ENCODE measurements around the gene SNAP25. TPM values are rescaled to one million over a fixed set of nuclear protein-coding genes. Genes with fewer than 3 reads are reported as not detected.

Gene SNAP25
- total RNA-seq, 1 donor from 2014 or later: 92.5 TPM

DNA sequence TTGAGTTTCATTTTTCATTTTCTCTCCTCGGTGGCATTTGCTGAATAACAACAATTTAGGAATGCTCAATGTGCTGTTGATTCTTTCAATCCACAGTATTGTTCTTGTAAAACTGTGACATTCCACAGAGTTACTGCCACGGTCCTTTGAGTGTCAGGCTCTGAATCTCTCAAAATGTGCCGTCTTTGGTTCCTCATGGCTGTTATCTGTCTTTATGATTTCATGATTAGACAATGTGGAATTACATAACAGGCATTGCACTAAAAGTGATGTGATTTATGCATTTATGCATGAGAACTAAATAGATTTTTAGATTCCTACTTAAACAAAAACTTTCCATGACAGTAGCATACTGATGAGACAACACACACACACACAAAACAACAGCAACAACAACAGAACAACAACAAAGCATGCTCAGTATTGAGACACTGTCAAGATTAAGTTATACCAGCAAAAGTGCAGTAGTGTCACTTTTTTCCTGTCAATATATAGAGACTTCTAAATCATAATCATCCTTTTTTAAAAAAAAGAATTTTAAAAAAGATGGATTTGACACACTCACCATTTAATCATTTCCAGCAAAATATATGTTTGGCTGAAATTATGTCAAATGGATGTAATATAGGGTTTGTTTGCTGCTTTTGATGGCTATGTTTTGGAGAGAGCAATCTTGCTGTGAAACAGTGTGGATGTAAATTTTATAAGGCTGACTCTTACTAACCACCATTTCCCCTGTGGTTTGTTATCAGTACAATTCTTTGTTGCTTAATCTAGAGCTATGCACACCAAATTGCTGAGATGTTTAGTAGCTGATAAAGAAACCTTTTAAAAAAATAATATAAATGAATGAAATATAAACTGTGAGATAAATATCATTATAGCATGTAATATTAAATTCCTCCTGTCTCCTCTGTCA, 88.1 kb downstream of the SNAP25 start:
- no peak for DNase-seq

DNA sequence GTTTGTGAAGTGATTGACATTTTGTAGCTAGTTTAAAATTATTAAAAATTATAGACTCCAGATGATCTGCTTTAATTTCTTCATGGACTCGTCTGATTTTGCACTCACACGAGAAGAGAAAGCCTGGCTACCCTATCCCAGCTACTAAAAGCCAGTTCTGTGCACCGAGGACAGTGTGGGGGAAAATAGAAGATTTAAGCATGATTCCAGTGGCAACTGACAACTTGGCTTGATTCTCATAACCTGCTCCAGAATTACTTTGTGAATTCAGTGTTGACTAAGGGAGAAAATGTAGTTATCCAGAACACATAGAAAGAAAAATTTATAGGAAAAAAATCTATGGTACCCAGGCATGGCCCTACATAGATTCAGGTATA, 88.7 kb downstream of the SNAP25 start:
- no peak for DNase-seq

DNA sequence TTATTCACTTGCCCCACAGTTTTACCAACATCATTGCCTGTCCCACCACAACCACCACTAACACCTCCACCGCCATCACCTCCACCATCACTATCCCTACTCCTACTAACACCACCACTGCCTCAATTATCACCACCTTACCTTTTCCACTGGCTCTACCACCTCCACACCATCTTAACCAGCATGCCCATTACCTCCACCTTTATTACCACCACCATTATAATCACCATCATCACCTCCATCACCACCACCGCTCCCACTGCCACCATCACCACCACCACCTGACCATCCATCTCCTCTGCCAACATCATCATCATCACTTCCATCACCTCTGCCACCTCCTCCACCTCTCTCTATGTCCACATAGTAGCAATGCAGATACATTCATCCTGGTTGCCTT, 90.0 kb downstream of the SNAP25 start:
- no peak for DNase-seq

DNA sequence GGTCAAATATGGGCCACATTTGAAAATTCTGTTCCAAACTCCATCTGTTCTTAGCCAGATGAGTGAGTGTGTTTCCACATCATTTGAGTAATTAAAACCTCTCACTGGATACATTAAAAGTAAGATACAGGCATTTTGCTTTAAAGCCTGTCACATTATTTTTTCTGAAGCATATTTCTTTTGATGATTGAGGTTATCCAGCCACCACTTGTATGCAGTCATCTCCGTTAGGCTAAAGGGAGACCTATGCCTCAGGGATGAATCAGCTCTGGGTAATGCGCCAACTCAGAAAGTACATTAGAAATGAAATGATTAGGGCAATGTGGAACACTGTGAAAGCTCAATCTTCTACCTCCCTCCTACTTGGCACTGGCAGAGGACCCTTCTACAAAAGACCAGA, 90.7 kb downstream of the SNAP25 start:
- no peak for DNase-seq

DNA sequence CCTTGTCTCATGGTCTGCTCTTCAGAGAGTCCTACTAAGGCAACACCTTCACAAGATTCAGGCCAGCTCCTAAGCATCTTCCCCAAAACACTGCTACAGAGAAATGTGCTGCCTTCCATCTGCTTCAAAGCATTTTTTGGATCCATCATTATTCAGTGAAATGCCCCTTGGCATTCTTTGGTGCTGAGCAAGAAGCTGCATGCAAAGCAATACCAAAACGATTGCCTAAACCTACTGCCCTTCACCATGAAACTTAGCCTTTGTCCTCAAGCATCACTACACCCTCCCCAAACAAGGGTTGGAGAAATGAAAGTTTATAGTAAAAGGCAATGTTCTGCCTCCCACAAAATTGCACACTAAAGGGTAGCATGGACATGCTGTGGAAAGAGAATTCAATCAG, 93.5 kb downstream of the SNAP25 start:
- DNase-seq: no peak

DNA sequence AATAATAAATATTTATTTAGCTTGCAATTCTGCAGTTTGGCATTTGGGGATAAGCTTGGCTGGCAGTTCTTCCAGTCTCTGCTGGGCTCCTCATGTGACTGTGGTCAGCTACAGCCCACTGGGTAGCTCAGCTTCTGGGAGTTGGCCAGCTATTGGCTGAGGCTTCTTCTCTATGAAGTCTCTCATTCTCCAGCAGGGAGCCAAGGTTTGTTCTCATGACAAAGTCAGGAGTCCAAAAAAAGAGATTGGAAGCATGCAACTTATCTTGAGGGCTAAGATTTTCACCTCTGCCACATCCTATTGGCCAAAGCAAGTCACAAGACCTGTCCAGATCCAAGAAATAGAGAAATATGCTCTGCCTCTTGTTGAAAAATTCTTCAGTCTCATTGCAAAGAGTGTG, 94.6 kb downstream of the SNAP25 start:
- no peak for DNase-seq

DNA sequence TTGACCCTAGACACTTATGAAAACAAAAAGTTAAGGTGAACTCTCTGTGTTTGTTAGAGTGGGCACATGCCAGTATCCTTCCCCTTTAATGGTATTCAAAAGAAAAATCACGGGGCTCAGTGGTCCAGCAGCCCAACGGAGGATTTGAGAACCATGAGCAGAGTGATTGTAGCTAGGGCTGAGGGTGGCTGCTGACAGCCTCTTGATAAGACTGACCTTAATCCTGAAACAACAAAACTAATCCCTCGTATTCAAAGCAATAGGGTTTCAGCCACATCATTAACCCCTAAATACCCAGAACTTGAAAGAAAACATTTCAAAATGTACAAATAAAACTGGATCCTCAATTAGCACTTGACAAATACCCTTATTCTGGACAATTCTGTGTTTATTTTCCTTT, 95.1 kb downstream of the SNAP25 start:
- DNase-seq: no peak

DNA sequence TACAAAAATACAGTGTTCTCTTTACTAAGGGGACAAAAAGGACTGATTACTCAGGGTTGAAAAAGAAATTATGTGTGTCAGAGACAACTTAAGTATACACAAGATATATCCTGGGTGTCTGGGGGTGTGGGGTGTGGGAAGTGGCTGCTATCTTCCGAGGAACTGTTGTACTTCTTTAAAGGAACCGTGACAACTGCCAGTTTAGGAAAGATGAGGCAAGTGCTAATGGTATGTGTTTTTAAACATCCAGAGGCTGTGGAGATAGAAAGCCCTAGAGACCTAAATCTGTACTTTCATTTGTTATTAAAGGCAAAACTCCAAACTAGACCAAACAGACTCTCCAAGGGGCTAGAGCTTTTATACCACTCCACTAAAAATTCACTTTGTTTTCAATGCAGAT, 95.6 kb downstream of the SNAP25 start:
- peak; percentile 37 for DNase-seq

DNA sequence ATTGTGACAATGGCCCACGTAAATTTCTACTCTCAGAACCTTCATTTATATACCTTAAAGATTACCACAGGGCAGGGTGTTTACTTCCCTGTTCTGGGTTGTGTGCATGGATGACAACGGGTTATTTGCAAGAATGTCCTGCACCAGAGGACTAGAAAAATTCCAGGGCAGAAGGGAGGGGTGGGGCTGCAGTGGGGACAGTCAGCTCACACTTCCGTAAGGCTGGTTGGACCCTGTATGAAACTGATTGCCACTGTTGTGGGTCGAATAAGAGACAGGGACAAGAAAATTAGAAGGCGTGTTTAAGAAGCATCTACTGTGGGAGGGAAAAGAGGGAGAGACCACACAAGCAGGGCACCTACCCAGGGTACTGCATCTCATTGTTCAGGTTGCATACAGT, 96.5 kb downstream of the SNAP25 start:
- DNase-seq: no peak

DNA sequence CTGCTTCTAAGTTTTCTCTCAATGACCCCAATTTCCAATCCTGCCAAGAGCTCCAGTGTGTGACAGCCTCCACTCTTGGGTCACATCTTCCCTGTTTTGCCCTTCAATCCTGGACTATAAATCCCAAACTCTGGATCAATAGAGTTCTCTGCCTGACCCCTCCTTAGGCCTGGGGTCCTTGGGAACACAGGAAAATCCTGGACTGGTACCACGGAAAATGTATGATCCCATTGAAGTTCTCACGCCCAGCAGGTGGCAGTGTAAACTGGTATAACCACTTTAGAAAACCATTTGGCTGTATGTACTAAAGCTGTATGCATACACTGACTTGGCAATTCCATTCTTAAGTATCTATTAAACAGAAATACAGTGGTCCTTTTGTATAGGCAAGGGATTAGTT, 98.0 kb downstream of the SNAP25 start:
- DNase-seq: no peak

DNA sequence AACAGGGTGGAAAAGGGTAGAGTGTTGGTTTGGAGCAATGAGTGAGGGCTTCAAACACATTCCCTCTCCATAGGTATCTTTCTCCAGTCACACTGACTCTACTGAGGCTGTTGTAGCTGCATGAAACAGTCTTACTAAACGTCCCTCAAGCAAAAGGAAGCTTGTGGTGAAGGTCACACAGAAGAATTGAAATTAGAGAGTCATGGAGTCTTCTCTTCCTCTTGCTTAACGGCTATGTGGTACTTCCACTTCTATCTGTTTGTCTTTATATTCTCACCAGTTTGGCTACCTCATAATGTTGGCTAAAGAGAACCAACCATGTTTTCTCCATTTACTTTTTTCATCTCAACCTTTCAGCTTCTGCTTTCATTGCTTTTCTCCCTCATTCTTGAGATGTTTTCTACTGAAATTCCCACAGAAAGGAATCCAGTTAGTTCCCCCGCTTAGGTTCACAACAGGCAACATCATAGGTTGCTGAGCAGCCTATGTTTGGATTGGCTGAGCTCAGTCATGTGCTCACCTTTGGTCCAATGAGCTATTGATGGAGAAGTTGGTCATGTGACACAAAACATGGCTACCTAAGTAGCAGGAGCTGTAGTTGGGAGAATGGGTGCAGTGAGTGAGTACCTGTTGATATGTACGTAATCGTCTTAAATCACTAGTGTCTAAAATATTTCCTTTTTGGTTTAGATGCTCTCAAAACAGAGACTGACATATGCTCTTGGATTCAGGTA, 99.8 kb downstream of the SNAP25 start:
- no peak for DNase-seq

DNA sequence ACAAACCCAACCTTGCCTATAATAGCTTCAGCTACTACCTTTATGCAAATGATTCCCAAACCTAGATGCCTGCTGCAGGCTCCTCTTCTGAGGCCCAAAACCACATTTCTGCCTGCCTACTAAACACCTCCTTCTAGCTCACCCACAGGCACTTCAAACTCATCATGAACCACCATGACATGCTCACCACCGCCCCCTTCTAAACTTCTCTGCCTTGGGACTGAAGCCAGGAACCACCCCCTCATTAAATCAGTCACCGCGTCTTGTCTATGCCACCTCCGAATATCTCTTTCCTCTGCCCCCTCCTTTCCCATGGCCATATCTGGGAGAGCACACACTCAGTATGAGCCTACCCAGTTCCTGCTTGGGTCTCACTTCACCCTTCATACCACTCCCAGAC, 101.2 kb downstream of the SNAP25 start:
- DNase-seq: peak; percentile 43

DNA sequence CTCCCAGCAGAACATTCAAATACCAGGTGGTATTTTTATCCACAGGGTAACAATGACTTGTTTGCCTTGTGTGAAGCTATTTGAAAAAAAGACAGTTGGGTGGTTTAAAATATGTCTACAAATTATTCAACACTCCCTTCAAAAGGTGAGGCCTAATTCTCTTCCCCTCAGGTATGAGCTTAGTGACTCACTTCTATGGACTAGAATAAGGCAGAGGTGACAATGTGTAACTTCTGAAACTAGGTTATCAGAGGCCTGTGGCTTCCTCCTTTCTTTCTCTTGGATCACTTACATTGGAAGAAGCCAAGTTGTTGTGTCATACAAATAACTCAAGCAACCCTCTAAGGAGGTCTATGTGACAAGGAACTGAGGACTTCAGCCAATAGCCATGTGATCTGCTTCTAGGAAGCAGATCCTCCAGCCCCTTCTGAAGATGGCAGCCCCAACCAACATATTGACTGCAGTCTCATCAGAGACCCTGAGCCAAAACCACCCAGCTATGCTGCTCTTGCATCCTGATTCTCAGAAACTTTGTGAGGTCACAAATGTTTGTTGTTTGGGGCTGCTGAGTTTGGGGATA, 102.6 kb downstream of the SNAP25 start:
- no peak for DNase-seq

DNA sequence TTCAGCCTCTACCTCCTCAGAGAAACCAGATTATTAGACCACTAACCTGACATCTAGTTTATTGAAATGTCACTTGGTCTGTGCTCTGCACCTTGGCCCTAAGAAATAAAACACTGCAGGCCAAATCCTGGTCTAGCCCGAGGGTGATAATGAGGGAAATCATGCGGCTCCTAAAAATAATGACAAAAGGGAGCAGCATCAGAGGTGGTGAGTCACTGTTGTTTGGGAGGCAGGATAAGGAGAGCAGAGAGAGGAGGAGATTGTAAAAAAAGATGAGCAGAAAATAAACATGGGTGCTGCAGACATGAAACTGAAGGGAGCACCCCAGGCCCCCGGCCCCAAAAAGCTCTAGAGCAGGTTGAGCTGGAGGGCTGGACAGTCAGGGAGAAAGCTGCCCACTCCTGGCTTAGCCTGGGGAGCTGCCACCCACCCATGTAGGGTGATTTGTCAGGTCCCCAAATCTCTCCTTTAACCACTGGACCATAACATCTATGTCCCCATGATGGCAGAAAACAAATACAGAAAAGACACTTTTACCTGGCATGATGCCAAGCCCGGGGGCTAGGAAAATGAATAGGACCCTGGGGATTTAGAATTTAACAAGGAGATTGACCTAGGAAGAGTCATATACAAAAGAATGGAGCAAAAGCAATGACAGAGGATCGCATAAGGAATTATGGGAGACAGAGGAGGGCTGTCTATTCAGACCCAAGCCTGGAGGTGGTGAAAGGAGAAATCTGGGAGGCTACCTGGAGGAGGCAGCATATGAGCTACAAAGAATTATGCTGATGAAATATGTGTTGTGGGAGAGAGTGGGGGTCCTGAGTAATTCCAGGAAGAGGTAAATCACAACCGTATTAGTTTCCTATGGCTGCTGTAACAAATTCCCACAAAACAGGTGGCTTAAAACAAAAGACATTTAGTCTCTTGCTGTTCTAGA, 103.7 kb downstream of the SNAP25 start:
- no peak for DNase-seq

DNA sequence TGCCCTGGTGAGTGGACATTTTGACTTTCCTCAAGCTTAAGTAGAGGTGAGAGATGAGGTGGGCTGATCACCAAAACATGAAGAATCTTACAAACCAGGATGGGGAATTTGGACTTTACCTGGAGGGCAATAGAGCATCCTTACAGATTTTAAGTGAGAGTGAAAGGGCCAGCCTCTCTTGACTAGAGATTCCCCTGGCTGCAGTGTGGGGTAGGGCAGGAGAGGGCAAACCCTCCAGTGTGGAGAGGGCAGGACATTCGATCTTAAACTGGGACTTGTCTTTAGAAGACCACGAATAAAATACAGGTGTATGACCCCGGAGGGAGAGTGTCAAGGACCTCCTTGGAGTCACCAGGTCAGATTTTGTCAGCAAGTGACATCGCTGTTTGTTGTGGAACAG, 105.1 kb downstream of the SNAP25 start:
- no peak for DNase-seq

DNA sequence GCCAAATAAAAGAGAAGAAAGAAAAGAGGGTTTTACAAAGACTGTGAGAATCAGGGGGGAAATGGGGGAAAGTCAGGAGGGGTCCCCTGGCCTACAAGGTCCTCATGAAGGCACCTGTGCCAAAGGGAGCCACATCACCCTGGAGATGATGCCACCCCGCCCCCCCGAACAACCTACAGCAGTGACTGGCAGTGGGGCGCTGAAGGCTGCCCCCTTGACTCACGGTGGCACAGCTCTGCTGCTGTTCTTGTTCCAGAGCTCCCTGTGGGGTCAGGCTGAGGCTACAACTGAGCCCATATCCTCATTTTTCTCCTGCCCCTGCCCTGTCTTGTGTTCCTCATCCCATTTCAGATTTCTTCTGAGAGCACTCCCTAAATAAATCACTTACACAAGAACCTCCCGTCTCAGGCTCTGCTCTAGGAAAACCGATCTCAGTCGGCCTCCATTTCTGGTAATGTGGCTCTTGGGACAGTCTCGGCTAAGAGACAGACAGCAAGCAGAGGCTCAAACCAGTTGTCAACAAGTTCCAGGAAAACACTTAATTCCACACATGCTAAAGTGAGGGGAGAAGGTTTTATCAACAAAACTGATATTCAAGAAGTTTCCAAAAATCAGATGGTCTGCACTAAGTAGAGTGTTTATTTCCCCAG, 105.7 kb downstream of the SNAP25 start:
- DNase-seq: no peak

DNA sequence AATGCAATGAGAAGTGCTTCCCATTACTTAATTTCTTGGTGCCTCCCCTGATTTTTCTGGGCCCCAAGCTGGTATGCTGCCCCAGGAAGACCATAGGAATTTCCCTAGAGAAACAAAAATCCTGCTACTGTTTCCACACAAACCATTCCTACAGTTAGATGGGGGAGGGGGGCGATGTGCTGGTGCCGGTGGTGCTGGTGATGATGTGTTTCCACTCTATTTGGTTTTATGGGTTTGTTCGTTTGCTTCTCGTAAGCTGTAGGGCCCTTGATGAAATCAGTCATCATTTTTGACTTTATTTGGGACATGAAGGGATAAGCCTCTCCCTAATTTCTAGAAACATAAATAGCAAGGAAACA, 110.2 kb downstream of the SNAP25 start:
- no peak for DNase-seq

DNA sequence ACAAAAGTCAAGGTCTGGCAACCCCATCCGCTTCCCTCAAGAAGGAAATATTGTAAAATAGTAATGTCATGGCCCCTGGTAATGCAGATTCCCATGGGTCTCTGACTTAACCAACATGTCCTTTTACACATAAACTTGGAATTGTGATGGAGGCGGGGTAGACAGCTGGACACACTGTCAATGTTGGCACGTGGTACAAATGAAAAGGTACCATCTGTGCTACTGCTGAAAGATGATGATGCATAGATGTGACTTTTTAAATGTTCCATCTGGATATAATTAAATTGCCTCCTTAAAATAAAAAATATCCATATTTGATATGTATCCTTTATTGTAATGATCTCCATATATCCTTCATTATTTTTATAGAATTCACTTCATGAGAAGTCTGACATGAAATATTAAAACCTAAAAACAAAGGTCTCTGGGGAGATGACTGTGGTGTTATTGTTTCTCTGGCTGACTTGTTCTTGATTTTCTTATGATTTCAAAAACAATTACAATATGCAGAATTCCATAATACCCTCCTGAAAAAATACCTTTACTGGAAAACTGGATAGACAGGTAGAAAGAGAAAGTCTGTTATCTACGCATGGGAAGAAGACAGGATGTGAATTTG, 110.9 kb downstream of the SNAP25 start:
- DNase-seq: peak; percentile 17

DNA sequence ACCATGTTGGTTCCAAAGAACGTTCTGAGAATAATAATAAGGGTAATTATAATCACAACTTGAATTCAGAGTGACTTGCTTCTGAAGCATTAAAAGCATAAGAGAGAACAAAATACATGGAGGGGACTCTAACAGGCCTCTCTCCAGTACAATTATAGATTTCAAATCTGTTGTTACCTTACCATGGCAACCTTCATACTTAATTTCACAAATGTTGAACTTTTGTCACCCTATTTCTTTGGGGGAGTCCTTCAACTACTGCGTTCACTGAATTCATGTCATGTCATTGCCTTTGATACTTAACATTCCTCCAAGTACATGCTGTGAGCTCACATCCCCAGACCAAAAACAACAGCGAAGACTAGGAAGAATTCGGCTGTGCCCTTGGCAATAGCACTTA, 111.4 kb downstream of the SNAP25 start:
- DNase-seq: no peak

DNA sequence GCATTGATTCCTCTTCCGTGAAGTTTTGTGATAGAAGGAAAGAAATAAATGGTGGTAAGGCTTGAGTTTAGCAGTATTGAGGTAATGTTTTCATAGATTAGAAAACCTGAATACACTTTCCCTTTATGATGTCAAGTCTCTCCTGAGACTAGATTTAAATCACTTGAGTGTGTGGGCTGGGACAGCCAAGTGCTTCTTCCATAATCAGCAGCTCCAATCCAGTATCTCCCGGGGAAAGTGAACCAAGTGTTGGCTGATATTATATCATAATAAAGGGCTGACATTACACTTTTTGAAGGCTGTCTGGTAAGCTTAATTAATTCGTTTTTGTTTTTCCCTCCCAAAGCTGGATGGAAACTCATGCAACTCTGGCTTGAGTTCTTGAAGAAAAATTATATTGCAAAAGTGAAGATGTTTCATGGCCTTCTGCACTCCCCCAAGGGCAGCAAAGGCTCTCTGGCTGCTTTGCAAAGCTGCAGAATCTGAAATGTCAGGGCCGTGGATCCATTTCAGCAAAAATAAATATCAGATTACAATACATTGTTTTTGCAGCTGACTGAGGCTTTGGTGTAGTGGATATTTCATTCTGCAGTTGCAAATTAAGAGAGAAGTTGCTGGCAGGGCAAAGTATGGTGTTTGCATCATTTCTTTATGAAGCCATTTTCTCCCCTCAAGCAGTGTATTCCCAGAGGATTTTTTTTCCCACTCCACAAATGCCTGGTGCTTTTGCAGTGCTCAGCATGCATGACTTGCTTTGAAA, 114.2 kb downstream of the SNAP25 start:
- no peak for DNase-seq

Measured in occipital lobe (tissue), 2 donors.